B cell (primary cell): ENCODE data around the gene C17orf100. TPM values are rescaled to one million over a fixed set of nuclear protein-coding genes. Genes with fewer than 3 reads are reported as not detected.

Experiments
- ATAC-seq: fragments of 200-7000 bp; cut with Tn5 transposase; one replicate; pipeline ENCODE4 v1.10.0; 2021; ENCODE audit warnings: low read depth, mild to moderate bottlenecking, moderate number of reproducible peaks, moderate library complexity
- CTCF ChIA-PET: fragments of 350-600 bp; sonication (Branson Sonifier 250); formaldehyde crosslinking; loops from one replicate; lab custom pipeline; 2021; ENCODE audit warnings: antibody characterized with exemption, inconsistent platforms; lab: Charles Lee
- POLR2A ChIA-PET: fragments of 350-600 bp; sonication (Branson Sonifier 250); formaldehyde crosslinking; loops from one replicate; lab custom pipeline; 2021; ENCODE audit warnings: antibody characterized with exemption; lab: Charles Lee
- DNase-seq: peaks from one replicate; pipeline ENCODE4 v3.0.0; 2013
- H2AFZ ChIP-seq: 2 replicates; pipeline ENCODE4 v1.6.1; 2012; ENCODE audit warnings: mild to moderate bottlenecking, low read depth, low read length; ENCODE audit not compliant: insufficient read depth, poor library complexity, severe bottlenecking
- H3K27ac ChIP-seq, 2 donors: 1 replicate in 1 of 2; 2 replicates in 1 of 2; pipeline ENCODE4 v1.5.1; 2012 to 2013; ENCODE audit warnings: low read length in 2 of 2, mild to moderate bottlenecking in 2 of 2, moderate library complexity in 1 of 2
- H3K27me3 ChIP-seq, 4 experiments: fragments of 200-600 bp in 1 of 4; sonication (generic) in 1 of 4; replicated peaks in 1 of 4; 1 replicate in 2 of 4; 2 replicates in 2 of 4; pipeline versions ENCODE4 v1.6.1 to v1.7.0; 2013 to 2016; ENCODE audit warnings: low read length in 3 of 4, mild to moderate bottlenecking in 2 of 4, mixed read lengths in 1 of 4, moderate library complexity in 1 of 4; ENCODE audit not compliant: insufficient read depth in 4 of 4, control insufficient read depth in 3 of 4; ENCODE audit errors: control extremely low read depth in 1 of 4
- H3K36me3 ChIP-seq, 2 experiments: replicated peaks in 1 of 2; 1 replicate in 1 of 2; 2 replicates in 1 of 2; pipeline versions ENCODE4 v1.6.1 to v1.7.1; 2013; ENCODE audit warnings: low read length in 1 of 2; ENCODE audit not compliant: insufficient read depth in 2 of 2, control insufficient read depth in 1 of 2; ENCODE audit errors: control extremely low read depth in 1 of 2, extremely low read depth in 1 of 2
- H3K4me1 ChIP-seq, 2 donors: fragments of 200-600 bp in 1 of 2; sonication (generic) in 1 of 2; 1 replicate in 1 of 2; 2 replicates in 1 of 2; pipeline versions ENCODE4 v1.5.1 to v1.6.1; 2013 to 2017; ENCODE audit warnings: low read length in 2 of 2; ENCODE audit not compliant: control insufficient read depth in 2 of 2, insufficient read depth in 2 of 2
- H3K4me2 ChIP-seq: replicated peaks from 2 replicates; pipeline ENCODE3; 2012; ENCODE audit warnings: mild to moderate bottlenecking, low read depth, low read length; ENCODE audit not compliant: poor library complexity, severe bottlenecking
- H3K4me3 ChIP-seq, 5 experiments: fragments of 200-600 bp in 1 of 5; sonication (generic) in 1 of 5; 1 replicate in 3 of 5; 2 replicates in 2 of 5; pipeline versions ENCODE4 v1.5.1 to v1.7.0; 2011 to 2016; ENCODE audit warnings: low read length in 4 of 5, mild to moderate bottlenecking in 4 of 5, low read depth in 2 of 5, control low read depth in 1 of 5, moderate library complexity in 1 of 5; ENCODE audit not compliant: insufficient read depth in 1 of 5; ENCODE audit errors: control extremely low read depth in 1 of 5, extremely low read depth in 1 of 5
- H3K79me2 ChIP-seq: fragments of 200-600 bp; sonication (generic); one replicate; pipeline ENCODE4 v1.6.0; 2016; ENCODE audit warnings: low read length; ENCODE audit not compliant: control insufficient read depth, insufficient read depth
- H3K9ac ChIP-seq: fragments of 200-600 bp; sonication (generic); 2 replicates; pipeline ENCODE4 v1.6.1; 2017; ENCODE audit warnings: mild to moderate bottlenecking, low read length, moderate library complexity
- H3K9me3 ChIP-seq, 3 donors: one replicate each; pipeline versions ENCODE4 v1.6.1 to v1.7.1; 2013; ENCODE audit warnings: low read length in 2 of 3; ENCODE audit not compliant: control insufficient read depth in 2 of 3, insufficient read depth in 1 of 3; ENCODE audit errors: control extremely low read depth in 1 of 3
- H4K20me1 ChIP-seq: 2 replicates; pipeline ENCODE4 v1.6.0; 2012; ENCODE audit warnings: mild to moderate bottlenecking, low read length; ENCODE audit not compliant: insufficient read depth, control insufficient read depth, poor library complexity, severe bottlenecking
- H3K27ac Mint-ChIP-seq: one replicate; pipeline ENCODE4 v1.8.0; 2021; ENCODE audit warnings: mixed read lengths
- H3K27me3 Mint-ChIP-seq: one replicate; pipeline ENCODE4 v1.8.0; 2021; ENCODE audit warnings: mixed read lengths
- H3K4me1 Mint-ChIP-seq: one replicate; pipeline ENCODE4 v1.8.0; 2021; ENCODE audit warnings: mixed read lengths
- H3K4me3 Mint-ChIP-seq: one replicate; pipeline ENCODE4 v1.8.0; 2021; ENCODE audit warnings: mixed read lengths
- H3K9me3 Mint-ChIP-seq: one replicate; pipeline ENCODE4 v1.8.0; 2022; ENCODE audit warnings: mixed read lengths; ENCODE audit not compliant: insufficient read depth
- CTCF ChIP-seq: fragments of 200-600 bp; IDR thresholded peaks from one replicate; pipeline ENCODE4 v1.8.0; 2022; ENCODE audit warnings: antibody characterized with exemption, mild to moderate bottlenecking
- EZH2 ChIP-seq: IDR thresholded peaks from 2 replicates; pipeline ENCODE4 v1.6.1; 2012; ENCODE audit warnings: borderline replicate concordance, low read depth, mild to moderate bottlenecking, moderate library complexity, low read length; ENCODE audit not compliant: insufficient read depth, poor library complexity, severe bottlenecking
- WGBS: methylation state at CpG from one replicate; pipeline ENCODE4 v1.1.5; 2013; ENCODE audit warnings: missing lambda C conversion rate; ENCODE audit not compliant: insufficient coverage; 5-methylcytosine and 5-hydroxymethylcytosine counted together
- intact Hi-C: fragments of 100-400 bp; cut with micrococcal nuclease; formaldehyde crosslinking; loops from one replicate; pipeline ENCODE4 v1.10.0; 2022
- polyA plus RNA-seq: library from polyadenylated mRNA; depleted of rRNA; stranded (reverse); fragments of >200 nt; gene quantifications from 2 replicates; pipeline ENCODE4 v1.2.3, GENCODE V29; 2012
- total RNA-seq, 2 donors: library from RNA; stranded (reverse); fragments of 120-200 nt in 1 of 2; gene quantifications; 1 replicate in 1 of 2; 2 replicates in 1 of 2; pipeline versions ENCODE4 v1.2.3 to v1.2.4, GENCODE V29; 2013 to 2022

C17orf100 gene
- total and polyA plus RNA-seq, 2 donors (not counting 1 experiment from before 2014, with no cell fraction given), result 3.7 to 11.6 TPM

GRCh38 chr17:6608321-6608720 lies 43.2 kb upstream of the C17orf100 start:
- ChIA-PET CTCF (no interaction called here), POLR2A (no interaction called here)
- Mint-ChIP-seq H3K27ac (no peak overlapping the region), H3K9me3 (no peaks in the 10 kb centered on the region), H3K27me3 (no peaks in the 10 kb centered on the region), H3K4me3 (no peak overlapping the region), H3K4me1 (no peaks in the 10 kb centered on the region)
- intact Hi-C loops, result no loop called here
- DNase-seq (no peak), ATAC-seq (no peak)
- Histone ChIP-seq H3K9me3 (no peaks in the 10 kb centered on the region), H3K79me2 (no peaks in the 10 kb centered on the region), H3K4me1 (no peaks in the 10 kb centered on the region), H3K9ac (no peak overlapping the region), H3K27ac (no peak overlapping the region), H3K4me3 (no peak overlapping the region), H3K27me3 (no peaks in the 10 kb centered on the region), H2AFZ (no peak overlapping the region), H3K4me2 (no peak overlapping the region), H3K36me3 (peaks cover 3 to 51% of the 10 kb centered on the region in 2 experiments), H4K20me1 (no peaks in the 10 kb centered on the region)
- TF ChIP-seq EZH2 (no peak), CTCF (no peak)
- no CpG with 5 or more reads among the region's 3 CpGs for WGBS

GRCh38 chr17:6610011-6610410 lies 41.6 kb upstream of the C17orf100 start:
- H3K4me1 ChIP-seq, result no peaks in the 10 kb centered on the region
- Mint-ChIP-seq H3K4me1 (no peaks in the 10 kb centered on the region), H3K4me3 (no peak overlapping the region), H3K27ac (no peak overlapping the region), H3K9me3 (no peaks in the 10 kb centered on the region), H3K27me3 (no peaks in the 10 kb centered on the region)
- TF ChIP-seq EZH2 (no peak), CTCF (no peak)
- no peak overlapping the region for H3K4me3 ChIP-seq
- no peak for DNase-seq
- ChIA-PET CTCF (interaction anchor here (0.7 kb wide), 1 partner anchor 104 kb away, joined by 5 read pairs; no protein-coding TSS in a partner anchor), POLR2A (no interaction called here)
- H3K9ac ChIP-seq, result no peak overlapping the region
- ATAC-seq, result no peak
- intact Hi-C loops, result no loop called here
- H4K20me1 ChIP-seq, result no peaks in the 10 kb centered on the region
- H3K27ac ChIP-seq, result no peak overlapping the region
- H3K27me3 ChIP-seq, result no peaks in the 10 kb centered on the region
- H3K36me3 ChIP-seq, result peaks cover 1 to 49% of the 10 kb centered on the region in 2 experiments
- no peaks in the 10 kb centered on the region for H3K9me3 ChIP-seq
- H3K4me2 ChIP-seq, result no peak overlapping the region
- no peaks in the 10 kb centered on the region for H3K79me2 ChIP-seq
- no CpG with 5 or more reads among the region's 5 CpGs for WGBS
- H2AFZ ChIP-seq, result no peak overlapping the region
